GM18517 (cell line): ENCODE measurements around the gene FBXO42.
"Not testable (repeated sequence)": the region's sequence is repeated elsewhere in the genome, so short reads cannot be mapped to it uniquely, and the experiment has no call there.

ENCODE experiments used
- ATAC-seq: cut with Tn5 transposase; IDR thresholded peaks from one replicate; pipeline ENCODE4 v1.9.1; 2021; ENCODE audit warnings: mild to moderate bottlenecking, moderate library complexity; ENCODE audit not compliant: unreplicated experiment

Gene FBXO42

GRCh38 chr1:16372535-16373285, 20.4 kb upstream of the FBXO42 start:
- no peak for ATAC-seq

DNA sequence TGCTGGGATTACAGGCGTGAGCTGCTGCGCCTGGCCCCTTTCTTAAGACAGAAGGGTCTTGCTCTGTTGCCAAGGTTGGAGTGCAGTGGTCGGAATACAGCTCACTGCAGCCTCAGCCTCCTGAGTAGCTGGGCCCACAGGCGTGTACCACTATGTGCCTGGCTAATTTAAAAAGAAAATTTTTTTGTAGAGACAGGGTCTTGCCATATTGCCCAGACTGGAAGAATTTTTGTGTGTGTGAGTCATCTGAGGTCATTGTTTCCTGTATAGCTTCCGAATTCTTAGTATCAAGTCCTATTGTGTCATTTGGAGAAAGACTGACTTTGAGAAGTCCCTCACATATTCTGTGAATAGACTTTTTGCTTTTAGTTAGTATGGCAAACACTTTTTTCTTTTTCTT, 19.4 kb upstream of the FBXO42 start:
- no peak for ATAC-seq

DNA sequence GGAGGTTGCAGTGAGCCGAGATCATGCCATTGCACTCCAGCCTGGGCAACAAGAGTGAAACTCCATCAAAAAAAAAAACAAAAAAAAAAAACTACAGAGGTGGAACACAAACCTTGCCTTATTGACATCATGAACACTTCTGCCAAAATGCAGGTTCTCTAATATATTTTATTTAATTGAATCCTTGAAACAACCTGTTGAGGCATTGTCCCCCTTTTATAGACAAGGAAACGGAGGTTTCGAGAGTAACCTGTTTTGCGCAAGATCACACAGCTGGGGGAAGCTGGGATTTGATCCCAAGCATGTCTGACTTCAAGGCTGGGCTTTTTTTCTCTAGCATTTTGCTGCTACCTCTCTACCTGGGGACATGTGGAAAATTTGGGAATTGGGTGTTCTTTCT, 17.5 kb upstream of the FBXO42 start:
- ATAC-seq = no peak

- no peak for ATAC-seq
These were observed 15.9 kb upstream of the FBXO42 start for GRCh38 chr1:16367968-16368890.

DNA sequence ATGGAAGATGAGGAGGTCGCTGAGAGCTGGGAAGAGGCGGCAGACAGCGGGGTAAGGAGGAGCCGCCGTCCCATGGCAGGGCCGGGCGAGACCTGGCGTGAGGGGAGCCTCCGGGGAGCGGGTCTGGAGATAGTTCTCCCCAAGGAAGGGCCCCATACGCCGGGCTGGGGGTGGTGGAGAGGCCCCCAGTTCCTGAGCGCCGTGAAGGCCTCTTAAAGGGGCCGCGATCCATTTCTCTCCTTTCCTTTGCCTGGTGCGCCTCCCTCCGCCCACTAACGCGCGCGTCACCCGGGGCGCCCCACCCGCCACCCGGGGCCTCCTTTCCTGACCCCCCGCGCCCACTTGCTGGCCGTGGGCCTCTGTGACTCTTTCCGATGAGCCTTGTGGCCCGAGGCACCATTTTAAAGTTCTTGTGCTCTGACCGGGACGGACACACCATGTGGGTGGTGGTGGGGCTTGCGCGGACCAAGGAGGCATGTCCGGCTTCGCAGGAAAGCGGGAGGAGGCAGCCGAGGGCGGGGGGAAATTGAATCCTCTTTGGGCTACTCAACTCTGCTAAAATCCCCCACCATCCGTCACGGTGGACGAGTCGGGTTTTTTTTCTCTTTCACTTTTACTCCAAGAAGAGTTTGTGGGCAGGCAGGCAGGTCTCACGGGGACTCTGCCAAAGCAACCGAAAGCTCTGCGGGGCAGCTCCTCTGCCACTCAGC, 15.1 kb upstream of the FBXO42 start:
- ATAC-seq = peak; percentile 55

- ATAC-seq = peak; percentile 79
These were observed 14.5 kb upstream of the FBXO42 start, which contains the start of gene SZRD1 for GRCh38 chr1:16366722-16367257. SZRD1 (plus strand) TSS chr1:16367242; CDS start chr1:16367258, 16 bp downstream.

- ATAC-seq = not testable (repeated sequence)
These were observed 12.8 kb upstream of the FBXO42 start for GRCh38 chr1:16365146-16365498.

DNA sequence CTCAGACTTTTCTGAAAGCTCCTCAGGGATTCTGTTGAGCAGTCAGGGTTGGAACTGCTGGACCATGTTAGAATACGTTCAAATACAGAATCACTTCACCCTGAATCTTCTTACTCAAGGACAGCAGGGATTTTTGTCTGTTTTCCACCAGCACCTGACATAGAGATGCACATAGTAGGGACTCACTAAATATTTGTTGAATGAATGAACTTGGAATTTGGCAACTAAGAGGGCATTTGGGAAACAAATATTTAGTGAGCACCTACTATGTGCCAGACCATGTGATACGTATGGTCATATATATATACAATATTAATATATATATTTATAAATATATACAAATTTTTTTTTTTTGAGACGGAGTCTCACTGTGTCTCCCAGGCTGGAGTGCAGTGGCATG, 4.6 kb upstream of the FBXO42 start:
- ATAC-seq = no peak

GRCh38 chr1:16354619-16355018, 2.3 kb upstream of the FBXO42 start:
- ATAC-seq = no peak

GRCh38 chr1:16352842-16353535, 709 bp upstream of the FBXO42 start:
- ATAC-seq = no peak

- no peak for ATAC-seq
These were observed 755 bp downstream of the FBXO42 start for GRCh38 chr1:16351456-16351993.

- no peak for ATAC-seq
These were observed 2.4 kb downstream of the FBXO42 start for GRCh38 chr1:16349847-16350406.

- no peak for ATAC-seq
These were observed 3.7 kb downstream of the FBXO42 start for GRCh38 chr1:16348414-16349182.

DNA sequence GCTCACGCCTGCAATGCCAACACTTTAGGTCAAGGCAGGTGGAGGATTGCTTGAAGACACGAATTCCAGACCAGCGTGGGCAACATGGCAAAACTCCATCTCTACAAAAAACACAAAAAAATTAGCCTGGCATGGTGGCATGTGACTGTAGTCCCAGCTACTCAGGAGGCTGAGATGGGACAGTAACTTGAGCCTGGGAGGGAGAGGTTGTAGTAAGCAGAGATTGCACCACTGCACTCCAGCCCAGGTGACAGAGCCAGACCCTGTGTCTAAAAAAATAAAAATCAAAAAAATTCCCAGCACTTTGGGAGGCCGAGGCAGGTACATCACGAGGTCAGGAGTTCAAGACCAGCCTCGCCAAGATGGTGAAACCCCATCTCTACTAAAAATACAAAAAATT, 9.0 kb downstream of the FBXO42 start:
- not testable (repeated sequence) for ATAC-seq

GRCh38 chr1:16342331-16343062, 9.8 kb downstream of the FBXO42 start:
- no peak for ATAC-seq

DNA sequence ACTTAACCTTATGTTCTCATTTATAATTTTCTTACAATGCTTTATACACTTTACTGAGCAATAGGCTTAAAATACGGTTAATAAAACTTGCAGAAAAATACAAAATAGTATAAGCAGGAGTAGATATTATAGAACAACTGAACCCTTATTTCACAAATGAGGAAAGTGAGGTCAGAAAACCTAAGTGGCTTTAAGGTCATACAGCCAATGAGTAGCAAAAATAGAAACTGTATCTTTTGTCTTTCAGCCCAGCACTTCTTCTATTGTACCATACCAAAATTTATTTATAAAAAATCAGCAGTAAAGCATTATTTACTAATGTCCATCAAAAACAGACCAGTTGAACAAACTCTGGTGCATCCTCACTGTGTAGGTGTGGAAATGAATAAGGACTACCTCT, 11.6 kb downstream of the FBXO42 start:
- ATAC-seq = no peak

DNA sequence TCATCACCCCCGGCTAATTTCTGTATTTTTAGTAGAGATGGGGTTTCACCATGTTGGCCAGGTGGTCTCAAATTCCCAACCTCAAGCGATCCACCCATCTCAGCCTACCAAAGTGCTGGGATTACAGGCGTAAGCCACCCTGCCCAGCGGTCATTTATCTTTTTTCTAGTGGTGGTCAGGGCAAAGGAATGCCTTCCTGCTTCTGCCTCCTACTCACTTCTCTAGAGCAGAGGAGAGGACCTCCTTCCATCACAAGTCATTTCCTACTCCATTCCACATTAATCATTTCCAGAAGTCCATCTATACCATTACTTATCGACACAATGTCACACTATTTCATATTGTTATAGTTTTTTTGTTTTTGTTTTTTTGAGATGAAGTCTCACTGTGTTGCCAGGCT, 13.3 kb downstream of the FBXO42 start:
- no peak for ATAC-seq

DNA sequence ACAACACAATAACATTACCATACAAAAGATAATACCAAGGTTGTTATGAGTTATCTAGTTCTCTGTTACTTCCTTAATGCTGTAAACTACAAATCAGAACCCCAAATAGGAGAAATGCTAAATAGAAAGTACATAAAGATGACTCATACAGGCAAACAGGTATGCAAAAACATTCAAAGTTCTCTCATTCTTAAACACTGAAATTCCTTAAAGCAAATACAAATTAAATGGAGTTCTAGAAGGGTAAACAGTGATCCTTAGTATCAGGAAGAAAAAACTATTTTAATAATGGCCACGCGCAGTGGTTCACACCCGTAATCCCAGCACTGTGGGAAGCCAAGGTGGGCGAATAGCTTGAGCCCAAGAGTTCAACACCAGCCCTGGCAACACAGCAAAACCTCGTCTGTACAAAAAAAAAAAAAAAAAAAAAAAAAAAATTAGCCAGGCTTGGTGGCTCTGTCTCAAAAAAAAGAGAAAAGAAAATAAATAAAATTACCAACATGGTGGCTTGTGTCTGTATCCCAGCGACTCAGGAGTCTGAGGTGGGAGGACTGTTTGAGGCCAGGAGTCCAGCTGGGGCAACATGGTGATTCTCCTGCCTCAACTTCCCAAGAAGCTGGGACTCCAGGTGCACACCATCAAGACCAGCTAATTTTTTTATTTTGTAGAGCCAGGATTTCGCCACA, 17.5 kb downstream of the FBXO42 start:
- ATAC-seq = no peak
